ENCODE data around the gene TM4SF1.
"Not testable (repeated sequence)": the region's sequence is repeated elsewhere in the genome, so short reads cannot be mapped to it uniquely, and the experiment has no call there.

Gene TM4SF1

DNA sequence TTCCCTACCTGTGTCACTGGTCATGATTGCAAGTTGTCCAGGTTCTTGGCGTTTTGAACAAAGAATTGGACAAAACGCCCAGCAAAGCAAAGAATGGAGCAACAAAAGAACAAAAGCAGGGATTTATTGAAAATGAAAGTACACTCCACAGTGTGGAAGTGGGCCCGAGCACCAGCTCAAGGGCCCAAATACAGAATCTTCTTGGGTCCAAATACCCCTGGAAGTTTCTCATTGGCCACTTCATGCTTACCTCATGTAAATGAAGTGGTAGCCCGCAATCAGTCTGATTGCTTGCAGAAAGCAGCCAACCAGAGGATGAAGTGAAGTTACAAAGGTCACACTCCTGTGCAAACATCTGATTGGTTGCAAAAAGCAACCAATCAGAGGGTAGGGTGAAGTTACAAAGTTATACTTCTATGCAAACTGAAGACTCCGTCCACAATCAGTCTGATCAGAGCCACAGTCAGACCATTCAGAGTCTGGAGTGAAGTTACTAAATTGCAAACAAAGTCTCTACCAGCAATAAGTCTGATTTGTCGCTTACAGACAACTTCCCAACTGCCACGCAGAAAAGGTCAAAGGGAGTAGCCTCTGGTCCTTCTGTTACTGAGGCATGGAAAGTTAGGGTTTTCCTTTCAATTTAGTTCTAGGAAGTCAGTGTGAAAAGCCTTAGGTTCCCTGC lies 8.3 kb upstream of the TM4SF1 start:
- Mint-ChIP-seq H3K4me1 (ENCODE audit: low read depth) (peaks cover 3% of the 10 kb centered on the region), H3K36me3 (ENCODE audit: low read depth) (no peaks in the 10 kb centered on the region)

DNA sequence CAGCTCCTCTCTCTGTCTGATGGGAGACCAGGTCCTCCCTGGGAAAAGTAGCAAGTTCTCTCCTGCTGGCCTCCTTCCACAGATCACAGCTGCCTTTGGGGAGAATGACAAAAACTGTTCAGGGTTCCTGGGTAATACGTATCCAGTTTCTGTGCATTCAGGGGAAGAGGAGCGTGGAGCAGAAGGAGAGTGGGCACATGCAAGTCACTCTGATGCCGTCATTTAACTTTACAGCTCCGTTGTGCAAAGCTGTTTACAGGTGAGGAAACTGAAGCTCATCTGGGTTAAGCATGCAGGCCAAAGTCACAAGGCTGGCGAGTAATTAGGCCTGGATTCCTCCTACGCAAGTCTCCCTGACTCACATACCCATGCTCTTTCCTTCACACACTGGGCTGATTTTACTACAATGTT lies 7.5 kb upstream of the TM4SF1 start:
- Mint-ChIP-seq H3K27me3 (peaks cover 6% of the 10 kb centered on the region), H3K9me3 (no peaks in the 10 kb centered on the region), H3K4me3 (no peak overlapping the region), H3K27ac (no peak overlapping the region), H3K36me3 (ENCODE audit: low read depth) (no peaks in the 10 kb centered on the region), H3K4me1 (ENCODE audit: low read depth) (peaks cover 3% of the 10 kb centered on the region)
- no peak for DNase-seq

More for the DNA sequence above, 8.3 kb upstream of the TM4SF1 start:
- no peak overlapping the region for H3K27ac Mint-ChIP-seq
- DNase-seq: no peak
- no peak overlapping the region for H3K4me3 Mint-ChIP-seq
- H3K27me3 Mint-ChIP-seq: peaks cover 7% of the 10 kb centered on the region
- no peaks in the 10 kb centered on the region for H3K9me3 Mint-ChIP-seq

DNA sequence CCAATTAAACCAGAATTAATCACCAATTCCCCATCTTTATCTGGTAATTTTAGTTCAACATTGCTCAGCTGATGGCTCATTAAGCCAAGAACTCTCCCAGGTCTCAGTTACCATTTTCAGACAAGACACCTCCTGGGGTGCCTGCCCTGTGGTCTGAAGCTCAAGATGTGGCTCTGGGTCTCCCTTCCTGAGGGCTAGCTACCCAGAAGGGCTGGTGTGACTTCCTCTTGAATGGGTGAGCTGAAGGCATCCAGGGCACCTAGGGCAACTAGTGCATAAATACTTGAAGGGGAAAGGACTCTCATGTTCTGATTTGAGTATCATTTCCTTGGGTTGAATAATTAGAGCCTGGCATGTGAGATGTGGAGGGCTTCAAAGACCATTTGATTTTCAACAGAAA lies 6.7 kb upstream of the TM4SF1 start:
- Mint-ChIP-seq H3K27me3 (peaks cover 6% of the 10 kb centered on the region), H3K36me3 (ENCODE audit: low read depth) (no peaks in the 10 kb centered on the region), H3K4me3 (no peak overlapping the region), H3K9me3 (no peaks in the 10 kb centered on the region), H3K4me1 (ENCODE audit: low read depth) (peaks cover 3% of the 10 kb centered on the region), H3K27ac (no peak overlapping the region)
- DNase-seq: no peak

- H3K36me3 Mint-ChIP-seq (ENCODE audit: low read depth): no peaks in the 10 kb centered on the region
Measured at GRCh38 chr3:149383703-149384102, 6.3 kb upstream of the TM4SF1 start.

GRCh38 chr3:149382518-149382917 lies 5.1 kb upstream of the TM4SF1 start:
- Mint-ChIP-seq H3K36me3 (ENCODE audit: low read depth) (no peaks in the 10 kb centered on the region), H3K4me3 (no peak overlapping the region), H3K9me3 (no peaks in the 10 kb centered on the region), H3K27me3 (peaks cover 16% of the 10 kb centered on the region), H3K27ac (no peak overlapping the region), H3K4me1 (ENCODE audit: low read depth) (peaks cover 5% of the 10 kb centered on the region)
- no peak for DNase-seq

More at GRCh38 chr3:149383703-149384102, 6.3 kb upstream of the TM4SF1 start:
- H3K4me1 Mint-ChIP-seq (ENCODE audit: low read depth): peaks cover 3% of the 10 kb centered on the region
- H3K27ac Mint-ChIP-seq: no peak overlapping the region
- DNase-seq: no peak
- H3K27me3 Mint-ChIP-seq: peaks cover 6% of the 10 kb centered on the region
- H3K9me3 Mint-ChIP-seq: no peaks in the 10 kb centered on the region
- no peak overlapping the region for H3K4me3 Mint-ChIP-seq

GRCh38 chr3:149382101-149382467 lies 4.6 kb upstream of the TM4SF1 start:
- Mint-ChIP-seq H3K4me1 (ENCODE audit: low read depth) (peaks cover 7% of the 10 kb centered on the region), H3K4me3 (no peak overlapping the region), H3K36me3 (ENCODE audit: low read depth) (no peaks in the 10 kb centered on the region), H3K27me3 (peaks cover 20% of the 10 kb centered on the region), H3K27ac (no peak overlapping the region), H3K9me3 (no peaks in the 10 kb centered on the region)
- DNase-seq: no peak

DNA sequence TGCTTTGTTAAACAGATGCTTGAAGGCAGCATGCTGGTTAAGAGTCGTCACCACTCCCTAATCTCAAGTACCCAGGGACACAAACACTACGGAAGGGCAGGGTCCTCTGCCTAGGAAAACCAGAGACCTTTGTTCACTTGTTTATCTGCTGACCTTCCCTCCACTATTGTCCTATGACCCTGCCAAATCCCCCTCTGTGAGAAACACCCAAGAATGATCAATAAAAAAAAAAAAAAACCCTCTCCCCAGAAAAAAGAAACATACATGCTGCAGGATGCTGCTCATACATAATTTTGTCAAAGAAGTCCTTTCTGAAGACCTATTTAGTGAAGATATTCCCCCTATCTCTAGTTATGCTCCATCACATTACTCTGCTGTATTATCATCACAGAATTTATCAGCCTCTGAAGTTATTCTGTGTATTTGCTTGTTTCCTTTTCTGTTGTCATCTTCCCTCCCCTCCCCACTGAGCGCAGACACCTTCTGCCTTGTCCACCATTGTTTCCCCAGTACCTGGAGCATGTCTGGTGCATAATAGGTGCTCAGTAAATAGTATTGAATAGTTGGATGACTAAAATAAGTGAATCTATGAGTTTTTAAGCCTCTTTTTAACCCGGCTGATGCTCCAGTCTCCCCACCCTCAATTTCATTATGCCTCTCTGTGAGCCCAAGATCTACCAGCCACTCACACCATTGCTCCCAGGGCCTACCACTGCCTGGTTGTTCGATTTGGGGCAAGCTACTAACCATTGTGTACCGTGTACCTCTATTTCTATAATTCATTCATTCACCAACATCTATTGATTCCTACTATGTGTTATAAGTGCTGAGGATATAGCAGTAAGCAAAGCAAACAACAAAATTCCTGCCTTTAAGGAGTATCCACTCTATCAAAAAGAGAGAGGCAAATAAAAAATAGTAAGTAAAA lies 4.0 kb upstream of the TM4SF1 start:
- no peak overlapping the region for H3K4me3 Mint-ChIP-seq
- no peaks in the 10 kb centered on the region for H3K36me3 Mint-ChIP-seq (ENCODE audit: low read depth)
- H3K27ac Mint-ChIP-seq: no peak overlapping the region
- H3K27me3 Mint-ChIP-seq: peaks cover 26% of the 10 kb centered on the region
- DNase-seq: no peak
- no peaks in the 10 kb centered on the region for H3K9me3 Mint-ChIP-seq
- H3K4me1 Mint-ChIP-seq (ENCODE audit: low read depth): peaks cover 7% of the 10 kb centered on the region

GRCh38 chr3:149380220-149380619 lies 2.8 kb upstream of the TM4SF1 start:
- H3K27me3 Mint-ChIP-seq: peaks cover 26% of the 10 kb centered on the region
- not testable (repeated sequence) for H3K36me3 Mint-ChIP-seq (ENCODE audit: low read depth); H3K27ac Mint-ChIP-seq; H3K4me1 Mint-ChIP-seq (ENCODE audit: low read depth); H3K4me3 Mint-ChIP-seq; DNase-seq; H3K9me3 Mint-ChIP-seq

DNA sequence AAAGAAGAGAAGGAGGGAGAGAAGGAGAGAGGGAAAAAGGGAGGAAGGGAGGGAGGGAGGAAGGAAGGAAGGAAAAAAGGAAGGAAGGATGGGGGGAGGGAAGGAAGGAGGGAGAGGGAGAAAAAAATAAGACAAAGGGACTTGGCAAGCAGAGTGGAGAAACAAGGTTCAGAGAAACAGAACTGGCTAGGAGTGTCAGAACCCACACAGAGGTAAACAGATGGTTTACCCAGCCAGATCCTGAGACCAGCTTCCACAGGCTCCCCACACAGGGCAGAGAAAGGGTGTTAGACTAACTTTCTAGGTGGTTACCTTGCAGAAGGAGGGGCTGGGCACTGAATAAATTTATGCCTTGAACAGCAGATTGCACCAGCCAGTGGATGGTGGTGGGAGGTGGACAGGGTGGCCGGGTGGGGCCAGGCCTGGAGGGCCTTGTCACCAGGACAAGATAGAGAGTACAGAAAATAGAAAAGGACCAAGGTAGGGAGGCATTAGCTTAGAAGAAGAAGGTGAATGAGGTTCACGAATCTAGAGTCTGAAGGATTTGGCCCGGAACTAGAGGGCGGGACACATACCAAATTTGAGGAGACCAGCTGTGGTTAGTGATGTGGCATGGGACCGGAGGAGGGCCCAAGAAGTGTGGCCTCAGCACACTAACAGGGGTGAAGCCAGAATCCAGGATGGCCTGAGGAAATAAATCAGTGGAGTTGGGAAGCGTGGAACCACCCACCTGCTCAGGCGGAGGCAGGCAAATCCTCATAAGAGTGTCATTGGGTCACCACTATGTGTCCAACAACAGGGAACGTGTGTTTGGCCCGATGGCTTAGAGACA lies 1.2 kb upstream of the TM4SF1 start:
- Mint-ChIP-seq H3K27ac (no peak overlapping the region), H3K36me3 (ENCODE audit: low read depth) (no peaks in the 10 kb centered on the region), H3K27me3 (peaks cover 29% of the 10 kb centered on the region)

GRCh38 chr3:149376718-149377407 lies 586 bp downstream of the TM4SF1 start:
- no peak for DNase-seq
- no peak overlapping the region for H3K27ac Mint-ChIP-seq

More for the DNA sequence above, 1.2 kb upstream of the TM4SF1 start:
- Mint-ChIP-seq H3K4me1 (ENCODE audit: low read depth) (peaks cover 5% of the 10 kb centered on the region), H3K4me3 (no peak overlapping the region), H3K9me3 (no peaks in the 10 kb centered on the region)
- DNase-seq: no peak

DNA sequence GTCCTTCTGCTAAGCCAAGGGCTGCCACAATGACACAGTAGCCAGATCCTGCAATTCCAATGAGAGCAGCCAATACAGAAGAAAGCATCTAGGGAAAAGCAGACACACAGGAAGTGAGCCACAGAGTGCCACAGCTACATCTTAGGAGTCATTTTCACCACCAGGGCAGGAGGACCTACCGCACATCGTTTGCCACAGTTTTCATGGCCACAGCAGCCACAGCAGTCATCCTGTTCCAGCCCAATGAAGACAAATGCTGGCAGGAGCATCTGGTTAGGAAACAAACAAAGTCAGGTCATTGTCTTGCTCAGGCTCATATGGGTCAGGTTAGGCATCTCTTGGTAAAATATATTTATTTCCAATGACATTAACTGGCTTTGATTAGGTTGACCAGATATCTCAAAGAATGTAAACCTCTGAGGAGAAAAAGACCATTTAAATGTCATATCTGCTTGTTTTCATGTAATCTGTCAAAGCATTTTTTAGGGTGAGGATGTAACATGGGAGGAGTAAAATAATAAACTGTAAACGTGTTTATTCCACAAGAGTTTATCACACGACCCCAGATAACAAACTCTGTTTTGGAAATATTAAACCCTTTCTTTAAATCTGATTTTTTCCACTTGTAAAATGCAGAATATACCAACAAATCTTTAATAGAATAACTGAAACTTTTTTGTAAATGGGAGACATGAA lies 1.8 kb downstream of the TM4SF1 start:
- H3K27ac Mint-ChIP-seq: no peak overlapping the region
- no peaks in the 10 kb centered on the region for H3K9me3 Mint-ChIP-seq
- H3K4me3 Mint-ChIP-seq: no peak overlapping the region
- peaks cover 5% of the 10 kb centered on the region for H3K4me1 Mint-ChIP-seq (ENCODE audit: low read depth)
- no peaks in the 10 kb centered on the region for H3K36me3 Mint-ChIP-seq (ENCODE audit: low read depth)
- peaks cover 29% of the 10 kb centered on the region for H3K27me3 Mint-ChIP-seq
- DNase-seq: no peak

More at GRCh38 chr3:149376718-149377407, 586 bp downstream of the TM4SF1 start:
- Mint-ChIP-seq H3K9me3 (no peaks in the 10 kb centered on the region), H3K36me3 (ENCODE audit: low read depth) (no peaks in the 10 kb centered on the region), H3K4me3 (no peak overlapping the region), H3K4me1 (ENCODE audit: low read depth) (peaks cover 5% of the 10 kb centered on the region), H3K27me3 (peaks cover 31% of the 10 kb centered on the region)

DNA sequence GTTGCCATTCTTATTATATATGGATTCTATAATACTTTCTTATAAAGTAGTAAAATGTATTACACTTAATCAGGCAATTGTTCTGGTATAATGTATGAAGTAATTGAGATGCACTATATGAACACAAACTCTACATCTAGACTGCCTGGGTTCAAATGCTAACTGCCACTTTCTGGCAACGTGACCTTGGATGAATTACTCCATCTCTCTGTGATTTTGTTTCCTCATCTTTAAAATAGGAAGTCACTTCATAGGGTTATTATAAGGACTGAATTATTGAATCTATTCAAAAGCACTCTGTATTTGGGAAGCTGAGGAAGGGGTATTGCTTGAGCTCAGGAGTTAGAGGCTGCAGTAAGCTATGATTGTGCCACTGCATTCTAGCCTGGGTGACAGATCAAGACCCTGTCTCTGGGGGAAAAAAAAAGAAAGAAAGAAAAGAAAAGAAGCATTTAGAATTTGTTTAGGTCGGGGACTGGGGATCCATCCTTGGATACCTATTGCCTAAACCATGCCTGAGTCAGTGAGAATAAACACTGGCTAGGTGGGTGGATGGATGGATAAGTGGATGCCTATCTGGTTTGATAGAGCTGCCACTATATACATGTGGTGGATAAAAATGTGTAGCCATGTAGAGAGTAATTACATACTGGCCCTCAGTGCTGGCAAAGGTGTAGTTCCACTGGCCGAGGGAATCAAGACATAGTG lies 2.5 kb downstream of the TM4SF1 start:
- Mint-ChIP-seq H3K36me3 (ENCODE audit: low read depth) (no peaks in the 10 kb centered on the region), H3K4me3 (no peak overlapping the region), H3K4me1 (ENCODE audit: low read depth) (peaks cover 5% of the 10 kb centered on the region), H3K27ac (no peak overlapping the region), H3K9me3 (no peaks in the 10 kb centered on the region), H3K27me3 (peaks cover 33% of the 10 kb centered on the region)
- no peak for DNase-seq

GRCh38 chr3:149374391-149374790 lies 3.1 kb downstream of the TM4SF1 start:
- Mint-ChIP-seq H3K9me3 (no peaks in the 10 kb centered on the region), H3K27ac (no peak overlapping the region), H3K4me3 (no peak overlapping the region), H3K36me3 (ENCODE audit: low read depth) (no peaks in the 10 kb centered on the region), H3K27me3 (peaks cover 33% of the 10 kb centered on the region), H3K4me1 (ENCODE audit: low read depth) (peaks cover 5% of the 10 kb centered on the region)
- no peak for DNase-seq

Data from activated T-cell treated with anti-CD3 and anti-CD28 coated beads, Interleukin-2, amount 50 U/mL, for 24 hours (primary cell).